Activated CD8-positive, alpha-beta memory T cell treated with anti-CD3 and anti-CD28 coated beads, Interleukin-2, amount 50 U/mL, for 1 hour (primary cell): ENCODE results near the gene UBAP1.
"Not testable (repeated sequence)": the region's sequence is repeated elsewhere in the genome, so short reads cannot be mapped to it uniquely, and the experiment has no call there.

Experiments used
- DNase-seq: peaks from one replicate; pipeline ENCODE4 v3.0.0-alpha.2; 2020; ENCODE audit errors: extremely low read depth

The UBAP1 gene

GRCh38 chr9:34224349-34224748, 45.5 kb downstream of the UBAP1 start:
- DNase-seq, result no peak

DNA sequence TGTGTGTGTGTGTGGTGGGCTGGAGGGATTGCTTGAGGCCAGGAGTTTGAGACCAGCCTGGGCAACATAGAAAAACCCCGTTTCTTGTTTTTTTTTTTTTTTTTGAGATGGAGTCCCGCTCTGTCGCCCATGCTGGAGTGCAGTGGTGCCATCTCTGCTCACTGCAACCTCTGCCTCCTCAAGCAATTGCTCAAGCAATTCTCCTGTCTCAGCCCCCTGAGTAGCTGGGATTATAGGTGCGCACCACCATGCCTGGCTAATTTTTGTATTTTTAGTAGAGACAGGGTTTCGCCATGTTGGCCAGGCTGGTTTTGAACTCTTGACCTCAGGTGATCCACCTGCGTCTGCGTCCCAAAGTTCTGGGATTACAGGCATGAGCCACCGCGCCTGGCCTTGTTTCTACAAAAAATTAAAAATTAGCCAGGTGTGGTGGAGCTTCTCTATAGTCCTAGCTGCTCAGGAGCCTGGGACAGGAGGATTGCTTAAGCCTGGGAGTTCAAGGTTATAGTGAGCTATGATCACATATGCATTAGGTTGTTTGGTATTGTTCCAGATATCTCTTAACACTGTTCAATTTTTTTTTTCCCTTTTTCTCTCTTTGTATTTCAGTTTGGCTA, 47.4 kb downstream of the UBAP1 start:
- not testable (repeated sequence) for DNase-seq

DNA sequence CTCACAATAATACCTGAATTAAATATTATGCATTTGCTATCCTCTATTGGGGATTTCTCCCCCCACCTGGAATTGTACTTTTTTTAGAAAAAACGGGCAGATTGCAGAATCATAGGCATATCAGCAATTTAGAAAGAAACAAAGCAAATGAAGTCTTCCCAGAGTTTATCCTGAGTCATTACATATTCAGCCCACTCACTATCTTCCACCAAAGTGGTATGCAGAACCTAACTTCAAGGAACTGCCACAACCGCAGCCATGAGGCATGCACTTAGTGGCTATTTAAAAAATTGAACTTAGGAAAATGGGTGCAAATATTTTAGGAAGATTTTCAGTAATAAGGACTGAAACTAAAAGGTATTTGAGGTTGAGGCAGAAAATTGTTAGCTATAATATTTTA, 48.6 kb downstream of the UBAP1 start:
- DNase-seq, result no peak

DNA sequence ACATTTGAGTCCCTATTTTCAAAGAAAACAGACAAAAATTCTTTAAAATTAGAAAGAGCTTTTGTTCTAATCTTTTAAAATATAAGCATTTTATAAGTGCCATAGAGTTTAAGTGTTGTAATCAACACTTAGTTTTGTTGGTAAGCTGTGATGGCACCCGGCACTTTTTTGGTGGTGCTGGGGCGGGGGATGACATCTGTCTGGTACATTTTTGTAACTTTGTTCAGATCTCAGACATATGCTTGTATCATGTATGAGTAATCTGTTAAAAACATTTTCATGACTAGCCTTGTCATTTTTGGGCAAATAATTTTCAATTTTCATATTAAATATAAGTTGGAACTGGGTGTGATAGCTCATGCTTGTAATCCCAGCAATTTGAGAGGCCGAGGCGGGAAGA, 51.7 kb downstream of the UBAP1 start:
- no peak for DNase-seq

DNA sequence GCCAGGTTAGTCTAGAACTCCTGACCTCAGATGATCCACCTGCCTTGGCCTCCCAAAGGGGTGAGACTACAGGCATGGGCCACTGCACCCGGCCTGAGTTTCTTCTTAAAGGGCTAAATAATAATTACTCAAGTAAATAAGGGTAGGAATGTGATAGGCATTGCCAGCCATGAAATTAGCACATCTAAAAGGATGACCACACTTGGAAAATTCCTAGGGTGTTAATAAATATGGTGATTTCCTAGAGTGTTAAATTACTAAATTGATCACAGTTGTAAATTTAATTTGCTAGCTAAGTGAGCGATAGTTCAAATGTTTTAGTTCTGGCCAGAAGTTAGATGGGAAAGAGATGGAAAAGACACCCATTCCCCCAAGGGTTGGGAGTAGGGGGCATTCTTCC, 53.4 kb downstream of the UBAP1 start:
- DNase-seq, result no peak

DNA sequence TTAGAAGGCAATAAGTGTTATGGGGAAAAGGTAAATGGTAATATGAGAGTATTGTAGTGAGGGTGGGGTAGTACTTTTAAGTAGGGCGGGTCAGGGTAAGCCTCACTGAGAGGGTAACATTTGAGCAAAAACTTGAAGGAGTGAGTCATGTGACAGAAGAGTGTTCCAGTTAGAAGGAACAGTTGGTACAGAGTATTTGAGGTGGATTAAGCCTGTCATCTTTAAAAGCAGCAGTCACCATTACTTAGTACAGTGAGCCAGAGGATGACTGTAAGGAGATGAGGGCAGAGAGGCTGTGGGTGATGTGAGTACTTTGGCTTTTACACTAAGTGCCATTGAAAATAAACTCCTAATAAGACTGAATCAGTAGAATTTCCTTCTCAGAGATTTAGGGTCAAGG, 54.8 kb downstream of the UBAP1 start:
- no peak for DNase-seq

DNA sequence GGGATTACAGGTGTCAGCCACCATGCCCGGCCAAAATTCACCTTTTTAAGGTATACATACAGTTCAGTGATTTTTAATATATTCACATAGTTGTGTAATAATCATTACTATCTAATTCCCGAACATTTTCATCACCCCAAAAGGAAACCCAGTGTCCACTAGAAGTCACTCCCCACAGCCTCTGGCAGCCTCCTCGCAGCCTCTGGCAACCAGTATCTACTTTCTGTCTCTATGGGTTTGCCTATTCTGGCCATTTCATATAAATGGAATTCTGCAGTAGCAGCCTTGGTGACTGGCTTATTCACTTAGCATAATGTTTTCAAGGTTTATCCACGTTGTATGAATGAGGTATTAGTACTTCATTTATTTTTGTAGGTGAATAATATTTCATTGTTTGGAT, 59.0 kb downstream of the UBAP1 start:
- no peak for DNase-seq

- no peak for DNase-seq
Measured at GRCh38 chr9:34240006-34240405, 61.2 kb downstream of the UBAP1 start.

DNA sequence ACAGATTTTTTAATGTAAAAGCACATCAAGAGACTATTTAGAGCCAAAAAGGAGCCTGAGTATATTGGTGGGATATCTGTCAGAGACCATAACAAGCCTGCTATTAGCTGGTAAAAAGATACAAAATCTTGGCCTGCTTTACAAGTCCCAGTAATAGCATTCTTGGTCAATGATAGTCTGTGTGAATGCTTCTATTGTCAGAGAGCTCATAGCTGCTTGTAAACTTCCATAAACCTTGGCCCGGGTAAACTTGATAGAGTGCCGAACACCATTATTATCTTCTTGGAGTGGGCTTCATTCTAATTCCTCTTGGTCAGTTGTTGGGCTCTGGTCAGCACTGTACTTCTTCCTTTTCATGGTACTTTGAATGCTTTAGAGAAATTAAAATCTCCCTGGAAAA, 64.0 kb downstream of the UBAP1 start:
- DNase-seq, result no peak

- not testable (repeated sequence) for DNase-seq
Measured at GRCh38 chr9:34245212-34245611, 66.4 kb downstream of the UBAP1 start.

DNA sequence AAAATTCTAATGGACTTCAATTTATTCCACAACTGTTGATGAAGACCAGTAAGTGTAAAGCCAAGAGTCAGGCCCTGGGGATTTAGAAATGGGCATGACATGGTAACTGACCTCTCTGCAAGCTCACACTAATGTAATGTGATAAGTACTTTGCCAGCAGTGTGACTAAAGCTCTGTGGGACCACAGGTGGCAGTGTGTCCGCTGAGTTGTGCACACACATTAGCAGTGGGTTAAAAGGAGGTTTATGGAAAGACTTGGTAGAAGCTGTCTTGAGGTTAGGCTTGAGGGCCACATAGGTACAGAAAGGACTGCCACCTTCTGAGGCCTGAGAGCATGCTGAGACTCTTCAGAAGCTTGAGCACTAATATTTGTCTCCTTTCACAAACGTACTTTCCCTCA, 67.6 kb downstream of the UBAP1 start:
- DNase-seq, result no peak

DNA sequence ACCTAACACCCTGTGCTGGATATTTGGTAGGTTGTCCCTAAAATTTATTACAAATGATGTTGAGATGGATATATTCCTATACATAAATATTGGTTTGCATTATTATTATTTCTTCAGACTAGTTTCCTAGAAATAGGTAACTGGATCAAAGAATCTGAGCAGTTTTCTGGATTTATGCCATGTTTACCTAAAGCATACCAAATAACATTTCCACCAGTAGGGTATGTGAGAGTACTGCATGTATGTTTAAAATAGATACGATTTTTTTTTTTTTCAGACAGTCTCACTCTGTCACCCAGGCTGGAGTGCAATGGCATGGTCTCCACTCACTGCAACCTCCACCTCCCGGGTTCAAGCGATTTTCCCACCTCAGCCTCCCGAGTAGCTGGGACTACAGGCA, 68.9 kb downstream of the UBAP1 start:
- DNase-seq, result not testable (repeated sequence)

- no peak for DNase-seq
Measured at GRCh38 chr9:34249274-34249673, 70.4 kb downstream of the UBAP1 start.

DNA sequence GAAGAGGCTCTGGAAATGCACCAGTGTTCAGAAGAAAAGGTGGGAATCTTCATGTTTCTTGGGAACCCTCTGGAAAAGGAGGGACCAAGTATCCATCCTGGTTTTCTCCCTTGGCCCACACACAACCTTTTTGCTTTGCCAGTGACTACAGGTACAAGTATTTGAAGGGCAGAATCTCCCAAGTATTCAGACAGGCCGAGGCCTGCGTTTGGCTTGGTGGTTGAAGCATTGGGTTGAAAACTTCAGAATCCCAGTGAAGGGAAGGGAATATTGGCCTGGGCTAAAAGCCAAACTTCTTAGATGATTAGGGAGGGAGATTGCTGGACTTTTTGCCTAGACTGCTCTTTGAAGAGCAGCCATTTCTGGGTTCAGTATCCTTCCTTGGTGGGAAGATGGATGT, 71.9 kb downstream of the UBAP1 start:
- DNase-seq, result no peak

DNA sequence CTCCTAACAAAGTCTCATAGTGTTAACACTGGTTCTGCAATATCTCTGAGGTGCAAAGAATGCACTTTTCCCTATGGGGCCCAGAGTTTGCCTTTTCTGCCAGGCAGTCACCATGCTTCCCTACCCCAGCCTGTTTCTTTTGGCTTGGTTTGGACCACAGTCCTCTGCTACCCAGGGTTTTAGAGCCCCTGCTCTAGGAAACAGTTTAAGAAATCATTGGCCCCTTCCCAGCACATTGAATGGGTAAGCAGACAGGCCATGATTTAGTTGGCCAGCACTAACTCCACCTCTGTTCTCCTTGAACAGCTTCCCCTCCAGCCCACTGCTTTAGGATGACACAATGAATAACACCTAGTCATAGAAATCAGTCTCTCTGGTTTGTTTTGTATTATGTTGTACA, 73.2 kb downstream of the UBAP1 start:
- DNase-seq, result no peak

DNA sequence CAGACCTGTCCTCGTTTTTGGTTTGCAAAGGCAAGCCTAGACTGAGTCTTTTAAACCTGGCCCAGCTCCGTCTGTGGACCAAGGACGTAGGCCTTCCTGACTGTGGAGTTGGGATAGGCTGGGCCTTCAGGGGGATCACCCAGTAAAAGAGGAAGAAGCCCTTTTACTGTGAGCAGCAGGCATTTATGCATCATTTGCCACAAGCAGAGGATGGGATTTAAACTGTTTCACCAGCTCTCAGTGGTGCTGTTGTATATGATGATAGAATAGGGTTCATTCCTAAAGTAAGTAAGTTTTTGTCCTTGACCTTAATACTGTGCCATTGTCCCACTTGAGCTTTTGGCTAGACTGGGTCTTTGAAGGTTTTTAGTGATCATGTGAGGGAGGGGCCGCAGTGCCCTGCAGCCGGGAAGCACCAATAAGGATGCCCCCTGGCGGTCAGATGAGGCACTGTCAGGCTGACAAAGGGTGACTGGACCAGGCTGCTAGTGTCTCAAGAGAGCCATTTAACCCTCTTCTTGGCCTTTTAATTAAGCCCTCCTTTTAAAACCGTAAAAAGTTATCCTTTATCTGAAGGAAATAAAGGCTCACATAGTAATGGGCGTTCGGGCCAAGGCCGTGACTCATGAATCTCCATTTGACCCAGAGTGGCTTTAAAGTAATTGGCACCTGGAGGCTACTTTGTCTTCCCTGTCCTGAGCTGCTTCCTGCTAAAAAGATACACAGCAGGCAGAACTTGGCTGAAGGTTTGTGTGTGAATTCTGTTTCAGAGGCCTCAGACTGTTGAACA, 74.0 kb downstream of the UBAP1 start:
- peak; percentile 14 for DNase-seq

DNA sequence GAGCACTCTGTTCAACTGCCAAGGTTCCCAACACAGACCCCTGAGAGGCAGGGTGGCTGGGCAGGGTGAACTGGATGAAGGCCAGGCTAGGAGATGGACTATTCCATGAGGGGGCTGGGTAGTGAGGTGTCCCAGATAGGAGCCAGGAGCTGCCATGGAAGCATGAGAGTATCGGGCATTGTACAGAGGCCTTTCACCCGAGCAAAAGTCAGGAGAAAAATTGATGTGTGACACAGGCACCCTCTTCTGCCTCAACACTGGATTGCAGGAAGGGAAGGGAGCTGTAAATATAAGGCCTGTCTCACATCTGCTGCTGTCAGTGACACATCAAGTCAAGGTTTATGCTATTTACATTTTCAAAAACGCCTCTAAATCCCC, 74.6 kb downstream of the UBAP1 start:
- no peak for DNase-seq

GRCh38 chr9:34254141-34254913, 75.5 kb downstream of the UBAP1 start:
- no peak for DNase-seq

DNA sequence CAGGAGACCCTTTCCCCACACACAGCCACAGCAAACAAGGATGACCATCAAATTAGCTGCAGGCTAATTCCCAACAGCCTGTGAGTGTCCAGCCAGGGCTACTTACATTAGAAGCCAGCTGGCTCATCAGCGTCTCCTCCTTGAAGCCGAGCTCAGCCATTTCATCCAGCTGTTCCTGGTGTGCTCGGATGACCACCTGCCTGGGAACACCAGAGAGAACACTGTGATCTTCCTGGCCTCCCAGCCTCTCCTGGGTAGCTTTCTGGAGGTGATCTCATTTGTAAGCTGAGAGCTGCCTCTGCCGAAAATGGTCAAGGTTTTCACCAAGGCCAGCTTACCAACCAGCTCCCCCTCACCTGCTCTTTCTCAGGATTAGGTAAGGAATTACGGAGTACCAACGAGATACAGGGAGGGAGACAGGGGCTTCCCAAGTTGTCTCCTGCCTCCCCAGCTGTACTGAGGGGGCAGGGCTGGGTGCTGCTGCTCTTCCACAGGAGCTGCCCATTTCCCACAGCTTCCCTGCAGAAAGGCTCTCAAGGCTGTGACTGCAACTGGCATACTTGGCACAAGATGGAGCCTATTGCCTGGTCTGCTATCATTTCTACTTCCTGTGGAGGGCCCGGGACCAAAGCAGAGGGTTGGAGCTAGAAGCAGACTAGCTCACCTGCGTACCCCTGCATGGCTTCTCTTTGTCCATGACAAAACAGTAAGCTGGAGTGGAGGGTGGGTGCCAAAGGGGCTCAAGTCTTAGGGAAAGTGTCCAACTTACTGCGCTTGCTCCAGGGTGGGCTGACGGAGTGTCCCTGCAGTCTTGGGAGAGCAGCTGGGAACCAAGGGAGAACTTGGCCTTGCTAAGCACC, 76.4 kb downstream of the UBAP1 start:
- no peak for DNase-seq

DNA sequence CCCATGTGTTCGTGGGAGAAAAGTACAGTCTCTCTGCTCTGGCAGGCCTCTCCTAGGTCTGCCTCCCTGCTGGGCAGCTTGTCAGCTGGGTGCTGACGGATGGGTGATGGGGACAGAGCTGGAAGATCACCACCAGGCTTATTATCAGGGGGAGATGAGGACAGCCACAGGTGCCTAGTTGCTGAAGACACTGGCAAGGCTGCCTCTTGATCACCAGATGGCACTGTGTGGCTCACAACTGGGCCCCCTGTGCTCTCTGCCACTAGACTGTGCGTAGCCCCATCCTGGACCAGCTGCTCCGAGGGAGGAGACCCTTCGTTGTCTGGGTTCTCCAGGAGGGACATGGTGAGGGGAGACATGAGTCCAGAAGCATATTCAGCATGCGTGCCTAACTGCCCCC, 77.3 kb downstream of the UBAP1 start:
- DNase-seq, result no peak

- no peak for DNase-seq
Measured at GRCh38 chr9:34256987-34257585, 78.2 kb downstream of the UBAP1 start.

- DNase-seq, result no peak
Measured at GRCh38 chr9:34259315-34259714, 80.5 kb downstream of the UBAP1 start.
